ENCODE results near the gene CUL9. TPM values are rescaled to one million over a fixed set of nuclear protein-coding genes. Genes with fewer than 3 reads are reported as not detected.

Gene CUL9
- total RNA-seq, 3 donors from 2014 or later (not counting 1 experiment from before 2014, with no cell fraction given): 73.1 to 85.7 (median 73.9) TPM

- no peak overlapping the region for H3K27ac Mint-ChIP-seq
- DNase-seq (no peak), ATAC-seq (no peak)
- TF ChIP-seq, protein P1, sequence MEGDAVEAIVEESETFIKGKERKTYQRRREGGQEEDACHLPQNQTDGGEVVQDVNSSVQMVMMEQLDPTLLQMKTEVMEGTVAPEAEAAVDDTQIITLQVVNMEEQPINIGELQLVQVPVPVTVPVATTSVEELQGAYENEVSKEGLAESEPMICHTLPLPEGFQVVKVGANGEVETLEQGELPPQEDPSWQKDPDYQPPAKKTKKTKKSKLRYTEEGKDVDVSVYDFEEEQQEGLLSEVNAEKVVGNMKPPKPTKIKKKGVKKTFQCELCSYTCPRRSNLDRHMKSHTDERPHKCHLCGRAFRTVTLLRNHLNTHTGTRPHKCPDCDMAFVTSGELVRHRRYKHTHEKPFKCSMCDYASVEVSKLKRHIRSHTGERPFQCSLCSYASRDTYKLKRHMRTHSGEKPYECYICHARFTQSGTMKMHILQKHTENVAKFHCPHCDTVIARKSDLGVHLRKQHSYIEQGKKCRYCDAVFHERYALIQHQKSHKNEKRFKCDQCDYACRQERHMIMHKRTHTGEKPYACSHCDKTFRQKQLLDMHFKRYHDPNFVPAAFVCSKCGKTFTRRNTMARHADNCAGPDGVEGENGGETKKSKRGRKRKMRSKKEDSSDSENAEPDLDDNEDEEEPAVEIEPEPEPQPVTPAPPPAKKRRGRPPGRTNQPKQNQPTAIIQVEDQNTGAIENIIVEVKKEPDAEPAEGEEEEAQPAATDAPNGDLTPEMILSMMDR (IDR thresholded peaks at IDR 0.05): no peak
- no peaks in the 10 kb centered on the region for H3K9me3 Mint-ChIP-seq
- no peaks in the 10 kb centered on the region for H3K4me1 ChIP-seq (ENCODE audit: control insufficient read depth, insufficient read depth, low read length)
- H3K36me3 Mint-ChIP-seq: no peaks in the 10 kb centered on the region
- WGBS (ENCODE audit: insufficient coverage): 97% methylated on average over 17 of the region's 17 CpGs
- no peaks in the 10 kb centered on the region for H3K9me3 ChIP-seq (ENCODE audit: control insufficient read depth, insufficient read depth, low read length)
- H3K4me1 Mint-ChIP-seq: peaks cover 0 to 5% of the 10 kb centered on the region in 2 donors
- no peaks in the 10 kb centered on the region for H3K27me3 Mint-ChIP-seq (ENCODE audit: low read depth in 2 of 2)
- intact Hi-C loops (cut with micrococcal nuclease): no loop called here
- H3K27me3 ChIP-seq (ENCODE audit: control insufficient read depth, insufficient read depth, low read length): no peaks in the 10 kb centered on the region
- H3K36me3 ChIP-seq (ENCODE audit: control insufficient read depth, insufficient read depth, low read length): peaks cover 19% of the 10 kb centered on the region
- no peak overlapping the region for H3K4me3 Mint-ChIP-seq
- no peak overlapping the region for H3K4me3 ChIP-seq (ENCODE audit: low read length)
- no peak overlapping the region for H3K27ac ChIP-seq (ENCODE audit: low read length)
These were observed 21.2 kb downstream of the CUL9 start for GRCh38 chr6:43203029-43203717.

- Mint-ChIP-seq H3K4me3 (no peak overlapping the region), H3K9me3 (no peaks in the 10 kb centered on the region), H3K27me3 (ENCODE audit: low read depth in 2 of 2) (no peaks in the 10 kb centered on the region), H3K27ac (no peak overlapping the region), H3K4me1 (peaks cover 0 to 5% of the 10 kb centered on the region in 2 donors), H3K36me3 (no peaks in the 10 kb centered on the region)
- H3K4me3 ChIP-seq (ENCODE audit: low read length): no peak overlapping the region
- intact Hi-C loops (cut with micrococcal nuclease): no loop called here
- DNase-seq (no peak), ATAC-seq (no peak)
- TF ChIP-seq, protein P1 (IDR thresholded peaks at IDR 0.05): no peak
- peaks cover 16% of the 10 kb centered on the region for H3K36me3 ChIP-seq (ENCODE audit: control insufficient read depth, insufficient read depth, low read length)
- no peaks in the 10 kb centered on the region for H3K4me1 ChIP-seq (ENCODE audit: control insufficient read depth, insufficient read depth, low read length)
- H3K9me3 ChIP-seq (ENCODE audit: control insufficient read depth, insufficient read depth, low read length): no peaks in the 10 kb centered on the region
- 95% methylated on average over 8 of the region's 8 CpGs for WGBS (ENCODE audit: insufficient coverage)
- H3K27me3 ChIP-seq (ENCODE audit: control insufficient read depth, insufficient read depth, low read length): no peaks in the 10 kb centered on the region
- H3K27ac ChIP-seq (ENCODE audit: low read length): no peak overlapping the region
These were observed 21.7 kb downstream of the CUL9 start for GRCh38 chr6:43203718-43204095.

DNA sequence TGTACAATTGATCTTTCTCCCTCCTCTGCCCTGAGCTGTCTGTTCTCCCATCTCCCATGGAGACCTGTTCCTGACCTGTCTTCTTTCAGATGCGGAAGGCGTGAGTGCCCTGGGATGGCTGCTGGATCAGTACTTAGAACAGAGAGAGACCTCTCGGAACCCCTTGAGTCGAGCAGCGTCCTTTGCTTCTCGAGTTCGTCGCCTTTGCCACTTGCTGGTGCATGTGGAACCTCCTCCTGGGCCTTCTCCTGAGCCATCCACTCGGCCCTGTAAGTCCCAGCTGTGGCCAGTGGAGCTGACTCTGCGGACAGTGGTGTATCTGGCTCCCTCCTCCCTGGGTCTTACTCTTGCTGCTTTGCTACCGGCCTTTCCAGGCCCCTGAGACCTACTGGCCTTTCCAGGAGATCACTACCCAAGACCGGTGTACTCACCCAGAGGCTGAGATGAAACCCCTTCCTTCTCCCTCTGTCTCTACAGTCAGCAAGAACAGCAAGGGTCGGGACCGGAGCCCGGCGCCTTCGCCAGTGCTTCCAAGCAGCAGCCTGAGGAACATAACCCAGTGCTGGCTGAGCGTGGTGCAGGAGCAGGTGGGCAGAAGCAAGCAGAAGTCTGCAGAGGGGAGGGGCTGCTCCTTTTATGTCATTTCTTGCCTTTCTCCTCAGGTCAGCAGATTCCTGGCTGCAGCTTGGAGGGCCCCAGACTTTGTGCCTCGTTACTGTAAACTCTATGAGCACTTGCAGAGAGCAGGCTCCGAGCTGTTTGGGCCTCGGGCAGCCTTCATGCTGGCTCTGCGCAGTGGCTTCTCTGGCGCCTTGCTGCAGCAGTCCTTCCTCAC, 22.5 kb downstream of the CUL9 start:
- Mint-ChIP-seq H3K27ac (no peak overlapping the region), H3K4me1 (peaks cover 0 to 5% of the 10 kb centered on the region in 2 donors), H3K36me3 (no peaks in the 10 kb centered on the region), H3K27me3 (ENCODE audit: low read depth in 2 of 2) (no peaks in the 10 kb centered on the region), H3K9me3 (no peaks in the 10 kb centered on the region), H3K4me3 (no peak overlapping the region)
- H3K27me3 ChIP-seq (ENCODE audit: control insufficient read depth, insufficient read depth, low read length): no peaks in the 10 kb centered on the region
- TF ChIP-seq, protein P1 (IDR thresholded peaks at IDR 0.05): no peak
- H3K4me1 ChIP-seq (ENCODE audit: control insufficient read depth, insufficient read depth, low read length): no peaks in the 10 kb centered on the region
- intact Hi-C loops (cut with micrococcal nuclease): no loop called here
- H3K27ac ChIP-seq (ENCODE audit: low read length): no peak overlapping the region
- peaks cover 12% of the 10 kb centered on the region for H3K36me3 ChIP-seq (ENCODE audit: control insufficient read depth, insufficient read depth, low read length)
- H3K9me3 ChIP-seq (ENCODE audit: control insufficient read depth, insufficient read depth, low read length): no peaks in the 10 kb centered on the region
- no peak overlapping the region for H3K4me3 ChIP-seq (ENCODE audit: low read length)
- DNase-seq: no peak
- WGBS (ENCODE audit: insufficient coverage): 96% methylated on average over 23 of the region's 23 CpGs
- ATAC-seq: no peak
